CMK (cell line): ENCODE measurements around the gene GRM5.
"Not testable (repeated sequence)": the region's sequence is repeated elsewhere in the genome, so short reads cannot be mapped to it uniquely, and the experiment has no call there.

Experiments
- DNase-seq: peaks from one replicate; pipeline ENCODE4 v3.0.0-alpha.2; 2010; ENCODE audit warnings: low read depth

Gene GRM5

DNA sequence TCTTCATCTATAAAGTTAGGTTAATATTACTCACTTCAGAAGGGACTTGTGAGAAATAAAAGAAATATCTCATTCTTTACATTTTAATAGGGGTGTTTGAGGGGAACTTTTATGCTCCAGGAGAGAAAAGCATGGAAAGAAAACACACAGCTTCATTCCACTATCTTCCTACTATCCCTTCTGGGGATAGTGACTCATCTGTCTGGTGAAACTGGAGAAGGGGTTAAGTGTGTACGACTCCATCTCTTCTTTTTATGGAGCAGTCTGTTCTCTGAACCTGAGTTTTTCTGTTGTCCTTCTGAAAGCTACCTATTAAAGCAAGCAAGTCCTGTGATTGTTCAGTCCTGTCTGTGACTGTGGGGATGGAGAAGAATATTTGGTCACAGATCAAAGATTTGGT, 227.6 kb downstream of the GRM5 start:
- DNase-seq: not testable (repeated sequence)

- not testable (repeated sequence) for DNase-seq
Measured at GRCh38 chr11:88835709-88836108, 230.1 kb downstream of the GRM5 start.

DNA sequence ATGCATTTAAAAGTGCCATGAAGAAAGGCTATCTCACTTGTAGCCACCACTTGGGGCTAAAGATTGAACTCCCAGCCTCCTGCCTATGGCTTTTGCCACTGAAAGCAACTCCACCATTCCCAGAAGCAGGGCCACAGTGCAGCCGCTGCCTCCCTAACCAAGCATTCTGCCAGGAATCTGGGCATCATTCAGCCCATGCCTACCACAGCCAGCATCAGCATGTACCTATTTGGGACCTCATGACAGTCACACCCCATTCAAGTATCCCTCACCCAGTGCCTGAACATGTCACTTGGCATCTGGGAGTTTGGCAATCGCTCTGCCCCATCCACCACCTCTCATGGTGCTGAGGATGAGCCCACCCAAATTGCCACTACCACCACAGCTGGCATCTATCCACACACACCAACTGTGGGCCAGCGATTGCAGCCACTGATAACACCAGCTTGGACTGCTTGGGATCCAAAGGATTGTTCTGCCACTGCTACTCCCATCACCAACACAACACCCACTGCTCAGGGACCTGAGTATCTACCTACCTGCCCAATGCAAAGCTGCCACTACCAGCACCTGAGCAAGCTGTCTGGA, 234.4 kb downstream of the GRM5 start:
- DNase-seq: no peak

DNA sequence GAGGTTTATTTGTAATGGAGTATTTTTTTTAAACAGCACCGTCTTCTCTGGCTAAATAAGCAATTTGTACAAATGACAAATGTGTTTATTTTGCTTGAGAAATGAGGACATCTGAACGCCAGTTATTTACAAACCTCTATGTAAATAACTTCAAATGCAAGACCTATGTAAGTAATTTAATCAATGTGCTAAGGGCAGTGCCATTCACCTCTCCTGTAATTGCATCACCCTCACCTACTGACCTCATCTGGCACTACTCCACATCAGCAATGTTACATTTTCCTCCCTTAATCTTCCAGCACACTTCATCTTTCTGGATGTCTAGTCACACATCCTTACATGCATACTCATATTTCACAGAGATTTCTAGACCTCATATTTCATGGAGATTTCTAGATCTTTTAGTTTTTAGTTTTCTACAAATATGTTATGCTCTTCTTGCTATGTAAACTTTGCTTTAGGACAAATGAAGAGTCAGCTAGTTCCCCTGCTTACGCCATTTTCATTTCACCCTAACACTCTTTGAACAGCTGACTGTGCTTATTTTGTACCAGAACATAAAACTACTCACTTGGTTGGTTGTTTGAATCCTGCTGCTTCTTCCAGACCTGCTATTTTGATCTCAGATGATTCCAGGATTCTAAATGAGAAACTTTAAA, 238.6 kb downstream of the GRM5 start:
- DNase-seq: no peak

DNA sequence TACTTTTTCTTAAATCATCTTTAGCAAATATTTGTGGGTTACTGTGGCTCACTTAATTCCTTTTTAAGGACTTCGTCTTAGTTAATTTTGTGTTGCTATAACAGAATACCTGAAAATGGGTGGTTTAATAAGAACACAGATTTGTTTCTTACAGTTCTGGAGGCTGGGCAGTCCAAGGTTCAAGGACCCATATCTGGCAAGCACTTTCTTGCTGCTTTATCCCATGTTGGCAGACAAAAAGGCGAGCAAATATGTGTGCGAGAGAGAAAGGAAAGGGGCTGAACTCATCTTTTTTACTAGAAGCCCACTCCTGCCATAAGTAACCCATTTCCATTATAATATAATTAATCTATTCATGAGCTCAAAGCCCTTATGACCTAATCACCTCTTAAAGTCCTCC, 246.2 kb downstream of the GRM5 start:
- no peak for DNase-seq

- DNase-seq: no peak
Measured at GRCh38 chr11:88818978-88819377, 246.8 kb downstream of the GRM5 start.

GRCh38 chr11:88815505-88815904, 250.3 kb downstream of the GRM5 start:
- DNase-seq: no peak

GRCh38 chr11:88814076-88814475, 251.7 kb downstream of the GRM5 start:
- no peak for DNase-seq

DNA sequence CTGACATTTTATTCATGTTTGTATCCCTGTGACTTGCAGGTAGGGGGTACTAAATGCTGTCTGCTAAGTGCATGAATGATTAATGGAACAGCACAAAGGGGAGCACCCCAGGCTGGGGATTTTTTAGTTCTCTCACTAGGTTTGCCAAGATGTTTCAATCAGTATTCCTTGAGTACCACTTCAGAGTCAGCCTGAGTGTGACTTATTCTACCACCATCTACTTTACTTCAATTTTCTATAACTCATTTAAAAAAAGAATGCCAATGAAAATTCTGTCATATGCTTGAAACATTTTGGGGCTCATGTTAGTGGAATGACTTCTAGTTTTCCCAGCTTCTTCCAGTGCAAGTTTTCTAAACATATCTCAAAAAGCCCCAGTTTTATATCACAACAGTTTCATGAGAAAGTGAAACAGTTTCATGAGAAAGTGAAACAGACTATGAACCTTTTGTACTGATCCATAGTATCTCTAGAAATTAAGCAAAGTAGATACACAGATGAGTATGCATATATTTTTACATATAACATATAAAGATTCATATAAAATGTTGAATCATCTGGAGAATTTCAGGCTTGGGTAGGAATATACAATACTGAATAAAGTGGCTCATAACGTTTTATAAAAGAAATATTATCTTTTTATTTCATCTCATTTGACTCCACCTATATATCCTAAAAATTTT, 252.4 kb downstream of the GRM5 start:
- DNase-seq: no peak

DNA sequence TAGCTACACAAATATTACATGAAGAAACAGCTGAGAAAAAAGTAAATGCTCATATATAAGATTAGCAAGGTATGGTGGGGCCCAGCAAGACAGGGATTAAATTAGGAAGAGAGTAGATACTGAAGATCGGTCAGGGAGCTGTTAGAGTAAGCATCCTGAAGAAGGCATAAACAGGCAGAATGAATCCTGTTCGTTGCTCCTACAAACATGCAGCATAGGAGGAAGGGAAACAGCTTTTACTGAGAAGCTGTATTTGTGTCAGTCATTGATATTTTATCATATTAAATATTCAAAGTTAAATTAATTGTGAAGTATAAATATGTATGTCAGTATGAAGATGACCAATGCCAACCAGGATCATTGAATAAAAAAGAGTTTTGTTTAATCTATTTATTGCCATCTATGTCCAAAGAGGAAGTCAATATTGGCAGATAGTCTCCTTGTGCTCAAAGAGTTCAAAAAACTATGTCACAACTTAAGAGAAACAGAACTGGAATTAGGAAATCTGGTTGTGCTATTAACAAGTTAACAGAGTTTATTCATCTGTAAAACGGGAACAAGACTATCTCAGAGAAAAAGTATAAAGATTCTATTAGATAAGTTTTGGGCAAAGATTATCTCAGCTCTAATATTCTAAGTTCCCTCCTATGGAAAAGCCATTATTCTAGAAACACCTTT, 255.2 kb downstream of the GRM5 start:
- no peak for DNase-seq

DNA sequence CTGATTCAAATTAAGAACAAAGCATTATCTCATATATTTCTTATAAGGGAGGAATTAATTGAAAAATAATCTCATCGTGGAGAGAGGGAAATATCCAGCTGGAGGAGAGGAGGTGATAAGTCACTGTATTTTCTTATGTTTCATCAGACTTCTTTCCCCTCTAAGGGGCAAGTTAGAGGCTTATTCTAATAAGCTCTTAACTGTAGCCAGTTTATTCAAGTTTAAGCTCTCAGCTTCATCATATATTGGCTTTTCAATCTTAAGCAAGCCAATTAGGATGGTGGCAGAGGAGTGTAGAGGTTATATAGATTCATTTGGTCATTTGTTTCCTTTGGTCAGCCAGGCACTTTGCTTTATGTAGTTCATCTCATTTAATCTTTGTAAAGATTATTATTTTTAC, 256.7 kb downstream of the GRM5 start:
- no peak for DNase-seq

GRCh38 chr11:88807349-88807748, 258.4 kb downstream of the GRM5 start:
- no peak for DNase-seq

- no peak for DNase-seq
Measured at GRCh38 chr11:88806410-88806809, 259.4 kb downstream of the GRM5 start.

GRCh38 chr11:88801484-88802123, 264.2 kb downstream of the GRM5 start:
- no peak for DNase-seq

DNA sequence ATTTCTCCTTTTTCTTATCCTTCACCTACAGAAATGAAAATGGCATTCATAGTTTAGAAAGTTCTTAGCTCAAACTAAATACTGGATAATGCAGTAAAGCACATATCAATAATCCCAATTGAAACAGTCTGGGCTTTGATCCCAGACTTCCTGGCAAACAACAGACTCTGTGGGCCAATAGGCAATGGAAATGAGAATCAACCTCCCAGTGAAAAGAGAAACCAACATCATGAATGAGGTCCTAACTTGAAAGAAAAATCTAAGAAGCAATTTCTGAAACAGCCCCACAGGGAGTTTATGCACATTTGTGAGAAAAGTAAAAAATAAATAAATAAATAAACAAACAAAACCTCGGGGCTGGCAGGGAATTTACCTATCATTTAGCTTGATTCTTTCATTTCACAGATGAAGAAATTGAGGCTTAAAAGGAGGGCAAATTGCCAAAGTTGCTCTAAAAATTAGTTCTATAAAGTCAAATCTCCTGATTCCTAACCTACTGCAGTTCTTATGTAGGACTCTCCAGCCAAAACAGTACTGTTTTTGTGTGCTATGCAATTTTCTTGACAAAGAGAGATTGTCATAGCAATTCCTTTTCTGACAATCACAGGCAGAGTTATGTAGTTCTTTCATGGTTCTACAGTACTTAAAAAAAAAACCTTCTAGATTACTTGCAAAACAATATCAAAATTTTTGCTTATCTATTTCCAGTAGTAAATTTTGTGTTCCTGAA, 265.8 kb downstream of the GRM5 start:
- no peak for DNase-seq

DNA sequence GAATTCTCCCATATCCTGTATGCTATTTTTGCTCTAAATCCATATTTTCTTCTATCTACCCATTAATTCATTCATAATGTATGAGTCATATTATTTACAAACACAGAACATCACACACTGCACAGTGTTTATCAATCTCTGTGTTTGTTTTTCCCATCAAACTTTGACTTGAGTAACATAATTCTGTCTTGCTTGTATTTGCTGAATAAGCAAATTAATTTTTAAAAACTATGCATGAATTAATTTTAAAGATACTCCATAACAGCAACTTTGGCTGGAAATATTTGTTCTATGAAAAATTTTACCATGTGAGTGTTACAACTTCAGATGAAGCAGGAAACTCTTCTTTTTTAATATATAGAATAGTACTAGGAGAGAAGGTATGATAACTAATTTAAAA, 275.6 kb downstream of the GRM5 start:
- DNase-seq: no peak

- no peak for DNase-seq
Measured at GRCh38 chr11:88779577-88779976, 286.2 kb downstream of the GRM5 start.

GRCh38 chr11:88770475-88771079, 295.2 kb downstream of the GRM5 start:
- DNase-seq: no peak

DNA sequence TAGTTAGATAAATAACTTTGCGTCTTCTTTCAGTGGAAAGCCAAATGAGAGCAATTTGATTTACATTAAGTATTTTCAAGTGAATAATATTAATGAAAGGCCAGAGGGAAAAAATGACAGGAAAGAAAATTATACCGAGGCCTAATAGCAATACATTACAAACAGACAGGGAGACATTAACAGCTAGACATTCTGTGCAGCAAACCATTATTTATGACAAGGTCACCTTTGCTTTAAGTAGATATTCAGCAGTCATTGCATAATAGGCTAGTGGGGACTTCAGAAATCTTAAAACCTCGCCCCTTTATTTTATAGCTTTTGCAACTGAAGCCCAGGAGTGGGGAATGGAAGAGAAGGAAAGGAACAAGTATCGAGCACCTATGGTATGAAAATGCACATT, 321.6 kb downstream of the GRM5 start:
- DNase-seq: no peak

DNA sequence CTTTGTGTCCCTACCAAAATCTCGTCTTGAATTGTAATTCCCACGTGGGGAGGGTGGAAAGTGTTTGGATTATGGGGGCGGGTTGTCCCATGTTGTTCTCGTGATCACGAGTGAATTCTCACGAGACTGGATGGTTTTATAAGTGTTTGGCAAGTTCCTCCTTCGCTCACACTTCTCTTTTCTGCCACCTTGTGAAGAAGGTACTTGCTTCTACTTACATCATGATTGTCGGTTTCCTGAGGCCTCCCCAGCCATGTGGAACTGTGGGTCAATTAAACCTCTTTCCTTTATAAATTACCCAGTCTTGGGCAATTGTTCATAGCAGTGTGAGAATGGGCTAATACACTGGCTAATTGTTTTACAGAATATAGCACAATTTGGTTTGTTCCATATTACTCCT, 326.3 kb downstream of the GRM5 start:
- no peak for DNase-seq

DNA sequence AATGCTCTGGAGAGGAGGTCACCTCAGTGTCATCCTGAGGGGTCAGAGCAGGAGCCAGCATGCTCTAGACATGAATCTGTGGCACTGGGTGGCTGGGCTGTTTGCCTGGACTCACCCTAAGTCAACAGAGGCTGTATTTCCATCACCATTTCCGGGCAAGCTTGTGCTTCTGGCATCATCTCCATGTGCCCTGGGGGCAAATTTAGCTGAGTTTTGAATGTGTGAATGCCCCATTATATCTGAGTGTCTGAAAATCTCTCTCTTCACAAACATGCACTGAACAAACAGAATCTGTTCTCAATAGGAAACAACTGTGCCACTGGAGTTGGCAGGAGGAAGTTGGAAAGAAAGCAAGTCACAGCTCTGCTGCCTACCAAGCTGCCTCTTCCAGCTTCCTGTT, 356.2 kb downstream of the GRM5 start:
- no peak for DNase-seq
